K562 (cell line): ENCODE data around the gene ZBTB49. TPM values are rescaled to one million over a fixed set of nuclear protein-coding genes. Genes with fewer than 3 reads are reported as not detected.

Experiments
- BMI1 ChIP-seq: fragments of 150-350 bp; IDR thresholded peaks from 2 replicates; pipeline ENCODE4 v1.6.1; 2014; ENCODE audit warnings: low read length
- NCOA1 ChIP-seq: fragments of 450-650 bp; IDR thresholded peaks from 2 replicates; pipeline ENCODE4 v1.6.1; 2016; ENCODE audit warnings: low read depth
- NR2F6 ChIP-seq: fragments of 450-650 bp; formaldehyde crosslinking; IDR thresholded peaks from 2 replicates; pipeline ENCODE4 v1.4.0; 2020; ENCODE audit warnings: mild to moderate bottlenecking
- POLR2AphosphoS2 ChIP-seq: IDR thresholded peaks from 2 replicates; pipeline ENCODE4 v1.6.1; 2012; ENCODE audit warnings: low read length, improper control_type of control experiment
- POLR3G ChIP-seq: IDR thresholded peaks from 2 replicates; pipeline ENCODE4 v1.6.1; 2011; ENCODE audit not compliant: insufficient read length, insufficient replicate concordance; ENCODE audit errors: extremely low read depth
- PURB ChIP-seq: sonication (generic); formaldehyde crosslinking; IDR thresholded peaks from 2 replicates; pipeline ENCODE4 v1.9.0; 2021; ENCODE audit warnings: low read depth, mild to moderate bottlenecking, missing genetic modification reagents
- SOX6 ChIP-seq: fragments of 450-650 bp; IDR thresholded peaks from 2 replicates; pipeline ENCODE4 v1.6.1; 2014; ENCODE audit warnings: mild to moderate bottlenecking
- TAF9B ChIP-seq: fragments of 450-650 bp; IDR thresholded peaks from 2 replicates; pipeline ENCODE4 v1.6.1; 2018; ENCODE audit warnings: mild to moderate bottlenecking; ENCODE audit not compliant: partially characterized antibody
- TBP ChIP-seq: optimal IDR thresholded peaks from 2 replicates; pipeline ENCODE3; 2011; ENCODE audit warnings: low read depth, low read length, improper control_type of control experiment
- U2AF2 ChIP-seq: fragments of 200-400 bp; formaldehyde crosslinking; optimal IDR thresholded peaks from 2 replicates; pipeline ENCODE3; 2017; ENCODE audit warnings: low read depth, mild to moderate bottlenecking, low read length
- ZNF212 ChIP-seq: fragments of 450-650 bp; formaldehyde crosslinking; IDR thresholded peaks from 2 replicates; pipeline ENCODE4 v1.4.0; 2020; ENCODE audit warnings: mild to moderate bottlenecking
- ZNF561 ChIP-seq: fragments of 450-650 bp; formaldehyde crosslinking; conservative IDR thresholded peaks from 2 replicates; pipeline ENCODE4 v1.4.0; 2020; ENCODE audit warnings: mild to moderate bottlenecking, moderate library complexity
- ZNF586 ChIP-seq: fragments of 450-650 bp; formaldehyde crosslinking; conservative IDR thresholded peaks from 2 replicates; pipeline ENCODE4 v1.4.0; 2020; ENCODE audit warnings: mild to moderate bottlenecking, moderate library complexity
- ZNF830 ChIP-seq: fragments of 250-450 bp; sonication (Bioruptor Pico); IDR thresholded peaks from 2 replicates; pipeline ENCODE4 v1.5.0; 2021; ENCODE audit warnings: mild to moderate bottlenecking
- polyA plus RNA-seq, 8 experiments: library from polyadenylated mRNA; depleted of rRNA in 4 of 8; stranded (reverse) in 5 of 8; unstranded in 3 of 8; fragments of >200 nt; fragmentation: Nextera tagmentation in 2 of 8; fragmentation: Illumina TruSeq in 1 of 8; extraction: Ambion mirVana in 2 of 8; extraction: Trizol in 1 of 8; gene quantifications; 2 replicates each; pipeline versions ENCODE4 v1.2.1 to v1.2.3, GENCODE V29; 2011 to 2014; ENCODE audit warnings: inconsistent platforms in 1 of 8, missing spikeins in 1 of 8
- total RNA-seq, 7 experiments: library from RNA; depleted of rRNA in 6 of 7; stranded (reverse); fragments of >200 nt in 6 of 7; fragmentation: Illumina TruSeq in 2 of 7; extraction: Trizol in 2 of 7; gene quantifications; 2 replicates each; pipeline versions ENCODE4 v1.2.1 to v1.2.3, GENCODE V29; 2011 to 2021; ENCODE audit warnings: low replicate concordance in 1 of 7
- TF ChIP-seq, protein P1 (sequence below), 2 experiments: IDR thresholded peaks in 1 of 2; conservative IDR thresholded peaks in 1 of 2; 2 replicates each; pipeline ENCODE4 v1.6.1; 2016; ENCODE audit warnings: low read depth in 2 of 2, mild to moderate bottlenecking in 1 of 2, missing compliant biosample characterization in 1 of 2, missing genetic modification characterization in 1 of 2, moderate library complexity in 1 of 2
- TF ChIP-seq, protein P2 (sequence below): sonication (generic); formaldehyde crosslinking; IDR thresholded peaks from 2 replicates; pipeline ENCODE4 v1.8.1; 2022; ENCODE audit warnings: missing genetic modification reagents
- TF ChIP-seq, protein P3 (sequence below): fragments of 250-450 bp; sonication (Bioruptor Pico); IDR thresholded peaks from 2 replicates; pipeline ENCODE4 v1.8.0; 2021; ENCODE audit warnings: moderate library complexity, mild to moderate bottlenecking, inconsistent platforms
- TF ChIP-seq, protein P4 (sequence below), 2 experiments: fragments of 450-650 bp in 1 of 2; sonication (generic) in 1 of 2; formaldehyde crosslinking in 1 of 2; IDR thresholded peaks in 1 of 2; conservative IDR thresholded peaks in 1 of 2; 2 replicates each; pipeline versions ENCODE4 v1.6.1 to v1.8.1; 2016 to 2023; ENCODE audit warnings: mild to moderate bottlenecking in 2 of 2, moderate library complexity in 2 of 2, inconsistent platforms in 1 of 2, missing genetic modification reagents in 1 of 2
- TF ChIP-seq, protein P5 (sequence below): fragments of 250-450 bp; sonication (Bioruptor Pico); IDR thresholded peaks from 2 replicates; pipeline ENCODE4 v1.8.0; 2021; ENCODE audit warnings: moderate library complexity, mild to moderate bottlenecking, inconsistent platforms
- TF ChIP-seq, protein P6 (sequence below): sonication (generic); formaldehyde crosslinking; IDR thresholded peaks from 2 replicates; pipeline ENCODE4 v1.9.0; 2022; ENCODE audit warnings: mild to moderate bottlenecking, missing genetic modification reagents

ZBTB49 gene
- total and polyA plus RNA-seq, 9 of the 15 experiments (the other 6 are each of a cell fraction or from before 2014, with no cell fraction given), result 0.49 to 8.0 (median 4.2) TPM

DNA sequence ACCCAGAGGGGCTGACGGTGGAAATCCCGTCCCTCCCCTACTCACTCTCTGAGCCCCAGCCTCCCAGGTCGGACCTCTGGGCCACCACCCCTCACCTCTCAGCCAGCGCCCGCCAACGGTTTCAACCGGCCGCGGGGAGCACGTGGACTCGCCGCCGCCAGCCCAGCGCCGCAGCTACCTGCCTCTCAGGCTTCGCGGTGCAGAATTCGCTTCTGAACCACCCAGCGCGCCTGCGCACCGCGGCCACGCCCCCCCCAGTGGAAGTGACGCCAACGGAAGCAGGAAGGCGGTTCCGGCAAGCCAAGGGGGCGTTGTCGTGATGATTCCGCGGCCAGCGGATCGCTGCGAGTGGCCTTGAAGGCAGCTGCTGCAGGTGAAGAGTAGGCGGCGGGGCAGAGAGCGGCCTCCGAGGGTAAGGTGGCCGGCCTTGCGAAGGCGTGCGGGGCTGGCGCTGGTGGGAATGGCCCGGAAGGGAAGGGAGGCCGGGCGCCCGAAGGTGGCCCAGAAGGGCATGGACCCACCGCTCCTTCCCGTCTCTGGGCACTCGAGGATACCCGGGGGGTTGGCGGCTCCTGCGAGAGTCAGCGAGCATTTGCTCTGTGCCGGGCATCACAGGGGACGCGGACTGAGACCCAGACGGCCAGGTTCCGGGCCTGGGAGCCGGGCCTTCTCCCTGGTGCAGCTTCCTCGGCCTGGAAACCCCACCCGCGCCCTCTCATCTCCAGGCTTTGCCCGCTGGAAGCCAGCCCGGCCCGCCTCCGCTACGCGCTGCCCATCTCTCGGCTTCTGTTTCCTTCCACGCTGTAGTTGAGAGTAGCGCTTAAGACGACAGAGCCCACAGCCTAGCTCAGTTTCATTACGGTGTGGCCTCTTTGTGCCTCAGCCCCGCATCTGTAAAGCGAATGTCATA, at the start of gene ZBTB49, which contains the start of gene LYAR (continued):
- TF ChIP-seq, protein P1, sequence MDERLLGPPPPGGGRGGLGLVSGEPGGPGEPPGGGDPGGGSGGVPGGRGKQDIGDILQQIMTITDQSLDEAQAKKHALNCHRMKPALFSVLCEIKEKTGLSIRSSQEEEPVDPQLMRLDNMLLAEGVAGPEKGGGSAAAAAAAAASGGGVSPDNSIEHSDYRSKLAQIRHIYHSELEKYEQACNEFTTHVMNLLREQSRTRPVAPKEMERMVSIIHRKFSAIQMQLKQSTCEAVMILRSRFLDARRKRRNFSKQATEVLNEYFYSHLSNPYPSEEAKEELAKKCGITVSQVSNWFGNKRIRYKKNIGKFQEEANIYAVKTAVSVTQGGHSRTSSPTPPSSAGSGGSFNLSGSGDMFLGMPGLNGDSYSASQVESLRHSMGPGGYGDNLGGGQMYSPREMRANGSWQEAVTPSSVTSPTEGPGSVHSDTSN (CRISPR knock-in tag; IDR thresholded peaks at IDR 0.05; ENCODE audit: low read depth), result no peak
- TF ChIP-seq, protein P1 (tag; conservative IDR thresholded peaks at IDR 0.05; ENCODE audit: low read depth), result no peak
- 0 out of 2 replicates have a peak, but pooled peaks have one; percentile 8 for TF ChIP-seq SOX6
- TF ChIP-seq, protein P2, sequence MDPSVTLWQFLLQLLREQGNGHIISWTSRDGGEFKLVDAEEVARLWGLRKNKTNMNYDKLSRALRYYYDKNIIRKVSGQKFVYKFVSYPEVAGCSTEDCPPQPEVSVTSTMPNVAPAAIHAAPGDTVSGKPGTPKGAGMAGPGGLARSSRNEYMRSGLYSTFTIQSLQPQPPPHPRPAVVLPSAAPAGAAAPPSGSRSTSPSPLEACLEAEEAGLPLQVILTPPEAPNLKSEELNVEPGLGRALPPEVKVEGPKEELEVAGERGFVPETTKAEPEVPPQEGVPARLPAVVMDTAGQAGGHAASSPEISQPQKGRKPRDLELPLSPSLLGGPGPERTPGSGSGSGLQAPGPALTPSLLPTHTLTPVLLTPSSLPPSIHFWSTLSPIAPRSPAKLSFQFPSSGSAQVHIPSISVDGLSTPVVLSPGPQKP (CRISPR knock-in tag), result no peak
- TF ChIP-seq POLR3G, result no peak
- TF ChIP-seq PURB (CRISPR knock-in tag), result no peak
- TF ChIP-seq POLR2AphosphoS2, result no peak
- TF ChIP-seq TBP, result peak; percentile 52
- TF ChIP-seq ZNF830 (CRISPR knock-in tag), result no peak
- TF ChIP-seq BMI1, result no peak
- TF ChIP-seq, protein P3, sequence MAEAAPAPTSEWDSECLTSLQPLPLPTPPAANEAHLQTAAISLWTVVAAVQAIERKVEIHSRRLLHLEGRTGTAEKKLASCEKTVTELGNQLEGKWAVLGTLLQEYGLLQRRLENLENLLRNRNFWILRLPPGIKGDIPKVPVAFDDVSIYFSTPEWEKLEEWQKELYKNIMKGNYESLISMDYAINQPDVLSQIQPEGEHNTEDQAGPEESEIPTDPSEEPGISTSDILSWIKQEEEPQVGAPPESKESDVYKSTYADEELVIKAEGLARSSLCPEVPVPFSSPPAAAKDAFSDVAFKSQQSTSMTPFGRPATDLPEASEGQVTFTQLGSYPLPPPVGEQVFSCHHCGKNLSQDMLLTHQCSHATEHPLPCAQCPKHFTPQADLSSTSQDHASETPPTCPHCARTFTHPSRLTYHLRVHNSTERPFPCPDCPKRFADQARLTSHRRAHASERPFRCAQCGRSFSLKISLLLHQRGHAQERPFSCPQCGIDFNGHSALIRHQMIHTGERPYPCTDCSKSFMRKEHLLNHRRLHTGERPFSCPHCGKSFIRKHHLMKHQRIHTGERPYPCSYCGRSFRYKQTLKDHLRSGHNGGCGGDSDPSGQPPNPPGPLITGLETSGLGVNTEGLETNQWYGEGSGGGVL (CRISPR knock-in tag), result no peak
- TF ChIP-seq U2AF2, result no peak
- TF ChIP-seq ZNF212 (CRISPR knock-in tag), result no peak
- TF ChIP-seq TAF9B, result peak; percentile 86
- TF ChIP-seq NCOA1, result no peak
- TF ChIP-seq ZNF586 (CRISPR knock-in tag), result no peak
- TF ChIP-seq, protein P4, sequence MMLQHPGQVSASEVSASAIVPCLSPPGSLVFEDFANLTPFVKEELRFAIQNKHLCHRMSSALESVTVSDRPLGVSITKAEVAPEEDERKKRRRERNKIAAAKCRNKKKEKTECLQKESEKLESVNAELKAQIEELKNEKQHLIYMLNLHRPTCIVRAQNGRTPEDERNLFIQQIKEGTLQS (IDR thresholded peaks at IDR 0.05), result no peak
- TF ChIP-seq, protein P4 (CRISPR knock-in tag; conservative IDR thresholded peaks at IDR 0.05), result no peak
- no peak for TF ChIP-seq NR2F6
- no peak for TF ChIP-seq ZNF561
- TF ChIP-seq, protein P5, sequence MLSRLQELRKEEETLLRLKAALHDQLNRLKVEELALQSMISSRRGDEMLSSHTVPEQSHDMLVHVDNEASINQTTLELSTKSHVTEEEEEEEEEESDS, result no peak
- TF ChIP-seq, protein P6, sequence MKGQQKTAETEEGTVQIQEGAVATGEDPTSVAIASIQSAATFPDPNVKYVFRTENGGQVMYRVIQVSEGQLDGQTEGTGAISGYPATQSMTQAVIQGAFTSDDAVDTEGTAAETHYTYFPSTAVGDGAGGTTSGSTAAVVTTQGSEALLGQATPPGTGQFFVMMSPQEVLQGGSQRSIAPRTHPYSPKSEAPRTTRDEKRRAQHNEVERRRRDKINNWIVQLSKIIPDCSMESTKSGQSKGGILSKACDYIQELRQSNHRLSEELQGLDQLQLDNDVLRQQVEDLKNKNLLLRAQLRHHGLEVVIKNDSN (CRISPR knock-in tag), result peak; percentile 81
